HG03565 (cell line): ENCODE results near the gene CBL.

ENCODE experiments used
- ATAC-seq: cut with Tn5 transposase; IDR thresholded peaks from one replicate; pipeline ENCODE4 v1.9.1; 2021; ENCODE audit warnings: mild to moderate bottlenecking, moderate library complexity; ENCODE audit not compliant: unreplicated experiment

Gene CBL

GRCh38 chr11:119340335-119341221 is 134.4 kb downstream of the CBL start, which contains the start of gene C1QTNF5:
Gene C1QTNF5, minus strand, starts transcription at chr11:119340883. Its CDS starts 486 bp downstream, at chr11:119340397.
- no peak for ATAC-seq

- no peak for ATAC-seq
Observed at GRCh38 chr11:119341222-119342022, 135.3 kb downstream of the CBL start.

GRCh38 chr11:119342023-119342300 is 135.8 kb downstream of the CBL start:
- no peak for ATAC-seq

GRCh38 chr11:119342362-119343130 is 136.4 kb downstream of the CBL start:
- no peak for ATAC-seq

- no peak for ATAC-seq
Observed at GRCh38 chr11:119343726-119344125, 137.6 kb downstream of the CBL start.

- ATAC-seq: no peak
Observed at GRCh38 chr11:119344291-119345010, 138.3 kb downstream of the CBL start.

GRCh38 chr11:119345685-119346084 is 139.5 kb downstream of the CBL start:
- no peak for ATAC-seq

GRCh38 chr11:119346605-119347004 is 140.5 kb downstream of the CBL start, which contains the start of gene MFRP:
Gene MFRP, minus strand, starts transcription at chr11:119346705. Its CDS starts 192 bp downstream, at chr11:119346513.
- no peak for ATAC-seq

- ATAC-seq: no peak
Observed at GRCh38 chr11:119347242-119347641, 141.1 kb downstream of the CBL start.

GRCh38 chr11:119347940-119348605 is 141.9 kb downstream of the CBL start:
- no peak for ATAC-seq

GRCh38 chr11:119350302-119350701 is 144.2 kb downstream of the CBL start:
- ATAC-seq: no peak

GRCh38 chr11:119351232-119351631 is 145.1 kb downstream of the CBL start:
- no peak for ATAC-seq

GRCh38 chr11:119352857-119353260 is 146.7 kb downstream of the CBL start:
- no peak for ATAC-seq

- ATAC-seq: no peak
Observed at GRCh38 chr11:119355091-119355843, 149.1 kb downstream of the CBL start.

- ATAC-seq: no peak
Observed at GRCh38 chr11:119356349-119357031, 150.4 kb downstream of the CBL start.

- ATAC-seq: no peak
Observed at GRCh38 chr11:119357074-119357473, 150.9 kb downstream of the CBL start.
